Measurements from ENCODE around the gene FRMD3.
"Not testable (repeated sequence)": the region's sequence is repeated elsewhere in the genome, so short reads cannot be mapped to it uniquely, and the experiment has no call there.

The FRMD3 gene

GRCh38 chr9:83384214-83384613 is 154.0 kb downstream of the FRMD3 start:
- no peak for FAIRE-seq

- no peak for FAIRE-seq
Observed at GRCh38 chr9:83383034-83383433, 155.2 kb downstream of the FRMD3 start.

- FAIRE-seq = no peak
Observed at GRCh38 chr9:83382421-83382820, 155.8 kb downstream of the FRMD3 start.

- FAIRE-seq = no peak
Observed at GRCh38 chr9:83379045-83379444, 159.2 kb downstream of the FRMD3 start.

DNA sequence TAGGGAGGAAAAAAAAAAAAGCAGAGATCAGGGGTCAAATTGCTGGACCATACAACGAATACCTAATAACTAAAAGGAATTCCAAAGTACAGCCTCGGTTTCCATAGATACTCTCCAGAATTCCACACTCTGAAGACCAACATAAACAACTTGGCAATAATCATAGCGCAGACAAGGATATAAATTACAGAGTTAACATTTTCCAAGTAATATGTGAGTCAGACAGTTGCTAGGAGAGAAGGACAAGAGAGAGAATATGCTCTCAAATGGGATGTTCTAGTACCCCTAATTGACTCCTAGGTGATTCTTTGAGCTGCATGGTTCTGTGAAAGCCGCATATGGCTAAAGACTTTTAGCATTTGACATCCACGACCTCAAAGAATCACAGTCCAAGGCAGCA is 165.2 kb downstream of the FRMD3 start:
- no peak for FAIRE-seq

- no peak for FAIRE-seq
Observed at GRCh38 chr9:83367326-83367725, 170.9 kb downstream of the FRMD3 start.

DNA sequence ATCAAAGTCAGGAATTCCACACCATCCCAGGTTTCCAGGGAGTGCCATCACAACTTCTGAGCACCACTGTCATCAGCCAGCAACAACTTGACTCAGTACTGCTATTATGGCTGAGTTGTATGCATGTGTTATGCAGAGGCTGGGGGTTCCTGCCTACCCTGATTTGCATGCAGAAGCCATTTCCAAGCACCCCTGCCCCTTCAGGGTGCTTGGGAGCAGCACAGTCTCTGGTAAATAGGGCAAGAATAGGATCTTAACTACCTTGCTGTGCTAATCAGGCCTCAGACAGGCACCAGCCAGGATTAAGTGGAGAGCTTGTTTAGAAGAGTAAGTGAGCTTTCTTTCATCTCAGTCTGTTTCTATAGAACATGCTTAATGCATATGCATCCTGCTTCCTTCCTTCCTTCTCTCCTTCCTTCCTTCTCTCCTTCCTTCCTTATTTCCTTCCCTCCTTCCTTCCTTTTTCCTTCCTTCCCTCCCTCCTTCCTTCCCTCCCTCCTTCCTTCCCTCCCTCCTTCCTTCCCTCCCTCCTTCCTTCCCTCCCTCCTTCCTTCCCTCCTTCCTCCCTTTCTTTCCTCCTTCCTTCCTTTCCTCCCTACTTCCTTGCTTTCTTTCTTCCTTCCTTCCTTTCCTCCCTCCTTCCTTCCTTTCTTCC is 175.7 kb downstream of the FRMD3 start:
- no peak for FAIRE-seq

- FAIRE-seq = no peak
Observed at GRCh38 chr9:83359039-83359438, 179.2 kb downstream of the FRMD3 start.

DNA sequence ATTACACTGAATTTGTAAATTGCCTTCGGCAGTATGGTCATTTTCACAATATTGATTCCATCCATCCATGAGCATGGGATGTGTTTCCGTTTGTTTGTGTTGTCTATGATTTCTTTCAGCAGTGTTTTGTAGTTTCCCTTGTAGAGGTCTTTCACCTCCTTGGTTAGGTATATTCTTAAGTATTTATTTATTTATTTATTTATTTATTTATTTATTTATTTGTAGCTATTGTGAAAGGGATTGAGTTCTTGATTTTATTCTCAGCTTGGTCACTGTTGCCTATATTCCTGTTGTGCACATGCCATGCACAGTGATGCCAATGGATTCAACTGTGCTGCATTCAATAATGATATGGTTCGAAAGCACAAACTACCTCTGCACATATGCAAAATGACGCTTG is 179.7 kb downstream of the FRMD3 start:
- FAIRE-seq = not testable (repeated sequence)

GRCh38 chr9:83355729-83356151 is 182.5 kb downstream of the FRMD3 start:
- no peak for FAIRE-seq

DNA sequence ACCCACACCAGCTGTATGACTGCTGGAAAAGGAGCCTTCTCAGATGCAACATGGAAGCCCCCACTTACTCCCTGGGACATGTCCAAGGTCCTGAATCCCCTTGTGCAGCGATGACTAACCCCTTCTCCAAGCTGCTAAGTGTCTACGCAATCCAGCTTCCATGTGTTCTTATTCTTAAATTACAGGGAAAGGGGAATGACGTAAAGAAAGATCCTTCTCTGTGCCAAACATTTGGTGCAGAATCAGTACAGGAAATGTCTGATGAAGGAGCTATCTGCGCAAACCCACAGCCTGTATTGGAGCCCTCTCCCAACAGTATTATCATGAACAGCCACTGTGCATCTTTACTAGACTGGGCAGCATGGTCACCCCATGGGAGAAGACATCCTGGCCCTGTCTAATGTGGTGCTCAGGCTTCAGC is 183.2 kb downstream of the FRMD3 start:
- FAIRE-seq = no peak

DNA sequence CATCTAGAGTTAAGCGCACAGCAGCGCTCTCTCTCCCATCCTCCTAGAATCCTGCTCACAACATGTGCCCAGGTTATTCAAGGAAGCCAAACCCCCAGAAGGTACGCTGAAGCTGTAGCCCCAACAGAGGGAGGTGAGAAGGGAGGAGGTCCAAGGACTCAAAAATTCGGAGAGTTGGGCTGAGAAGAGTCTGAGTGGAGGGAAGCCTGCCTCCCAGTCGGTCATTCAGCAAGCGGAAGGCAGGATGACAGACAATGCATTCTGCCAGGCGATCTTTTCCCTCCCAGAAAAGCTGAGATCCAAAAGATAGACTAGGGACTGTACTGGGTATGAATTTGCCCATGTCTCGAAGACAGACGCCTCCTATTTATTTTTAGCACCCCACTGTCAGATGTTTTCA is 189.2 kb downstream of the FRMD3 start:
- no peak for FAIRE-seq

DNA sequence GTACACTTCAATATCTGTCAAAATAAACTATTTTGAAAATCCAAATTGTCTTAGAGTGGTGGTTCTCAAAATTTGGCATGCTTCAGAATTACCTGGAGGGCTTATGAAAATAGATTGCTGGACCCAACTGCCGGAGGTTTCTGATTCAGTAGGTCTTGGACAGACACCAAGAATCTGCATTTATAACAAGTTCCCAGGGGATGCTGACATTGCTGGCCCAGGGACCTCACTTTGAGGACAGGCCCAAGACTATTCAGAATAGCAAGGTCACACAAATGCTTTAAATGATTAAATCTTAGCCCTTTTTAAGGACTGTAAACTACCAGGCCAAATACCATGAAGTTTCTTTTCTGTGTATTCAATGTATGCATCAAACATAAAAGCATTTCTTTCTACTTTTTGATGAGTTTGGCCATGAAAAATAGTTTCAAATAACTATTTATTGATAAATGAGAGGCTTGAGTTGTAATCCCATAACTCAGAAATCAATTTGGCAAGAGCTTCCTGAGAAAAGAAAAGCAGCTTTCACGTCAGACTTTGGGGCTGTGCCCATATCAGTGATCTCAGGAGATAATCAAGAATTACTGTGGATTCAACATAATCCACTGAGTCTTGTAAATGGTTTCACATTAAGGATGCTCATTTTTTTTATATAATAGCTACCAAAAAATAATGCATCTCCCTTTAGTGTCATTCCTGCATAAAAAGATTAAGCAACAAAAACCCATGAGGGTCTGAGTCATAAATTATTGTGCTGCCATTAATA is 191.4 kb downstream of the FRMD3 start:
- no peak for FAIRE-seq

DNA sequence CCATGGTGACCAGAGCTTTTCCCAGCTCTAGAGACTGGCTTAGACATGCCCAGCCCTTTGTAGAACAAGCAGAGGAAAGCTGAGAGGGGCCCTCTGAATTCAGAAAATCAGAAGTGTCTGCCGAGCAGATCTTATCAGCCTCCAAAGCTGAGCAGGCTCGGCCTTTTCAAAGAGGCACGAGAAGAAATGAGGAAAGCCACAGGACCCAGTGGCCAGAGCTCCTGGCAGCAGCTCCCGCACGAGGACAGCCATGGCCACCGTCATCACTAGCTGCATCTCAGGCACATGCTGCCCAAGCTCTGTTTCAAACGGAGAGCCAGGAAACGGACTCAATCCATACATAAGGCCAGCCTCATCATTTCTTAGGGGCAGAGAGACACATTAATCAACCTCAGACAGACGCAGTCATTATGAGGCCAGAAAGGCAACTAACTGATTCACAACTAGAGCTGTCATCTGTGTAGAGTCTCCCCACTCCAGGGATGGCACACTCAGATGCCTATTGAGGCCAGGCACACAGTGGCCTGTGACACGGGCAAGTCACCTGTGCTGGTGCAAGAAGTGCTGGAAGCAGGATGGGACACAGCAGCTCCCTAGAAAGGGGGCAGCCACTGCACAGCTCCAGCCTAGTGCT is 194.7 kb downstream of the FRMD3 start:
- FAIRE-seq = no peak

- FAIRE-seq = no peak
Observed at GRCh38 chr9:83342731-83343130, 195.5 kb downstream of the FRMD3 start.

GRCh38 chr9:83342006-83342405 is 196.2 kb downstream of the FRMD3 start:
- FAIRE-seq = no peak

DNA sequence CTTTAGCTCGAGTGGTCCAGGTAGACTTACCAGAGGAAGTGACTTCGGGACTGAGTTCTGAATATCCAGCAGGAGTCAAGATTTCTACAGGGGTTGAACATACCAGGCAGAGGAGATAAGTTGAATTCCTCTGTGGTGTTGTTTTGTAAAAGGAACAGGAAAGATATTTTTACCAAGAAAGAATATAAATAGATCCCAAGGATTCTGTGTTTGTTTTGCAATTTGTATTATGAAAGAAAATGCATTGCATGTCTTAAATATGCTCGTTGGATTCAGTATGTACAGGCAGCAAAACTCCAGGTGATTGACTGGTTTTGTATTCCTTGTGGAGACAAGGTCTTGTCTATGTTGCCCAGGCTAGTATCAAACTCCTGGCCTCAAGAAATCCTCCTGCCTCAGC is 197.8 kb downstream of the FRMD3 start:
- no peak for FAIRE-seq

GRCh38 chr9:83339435-83339834 is 198.8 kb downstream of the FRMD3 start:
- no peak for FAIRE-seq

DNA sequence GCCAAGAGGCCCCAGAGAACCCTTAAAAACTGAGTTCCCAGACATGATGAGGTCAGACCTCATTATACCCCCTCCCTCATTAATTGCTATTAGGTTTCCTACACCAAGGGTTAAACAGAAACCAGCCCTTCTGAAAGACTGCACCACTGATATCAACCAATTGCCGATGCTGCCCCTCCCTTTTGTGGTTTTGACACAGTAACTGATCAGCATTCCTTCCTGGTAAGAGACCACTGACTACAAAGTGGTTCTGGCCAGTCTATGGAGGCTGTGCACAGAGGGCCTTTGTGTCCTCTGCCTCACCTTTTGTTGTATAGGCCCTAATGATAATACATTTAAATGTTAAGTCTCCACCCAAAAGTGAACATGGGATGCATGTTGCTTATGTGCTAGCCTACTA is 201.5 kb downstream of the FRMD3 start:
- FAIRE-seq = no peak

GRCh38 chr9:83334320-83334719 is 203.9 kb downstream of the FRMD3 start:
- peak; percentile 21 for FAIRE-seq

DNA sequence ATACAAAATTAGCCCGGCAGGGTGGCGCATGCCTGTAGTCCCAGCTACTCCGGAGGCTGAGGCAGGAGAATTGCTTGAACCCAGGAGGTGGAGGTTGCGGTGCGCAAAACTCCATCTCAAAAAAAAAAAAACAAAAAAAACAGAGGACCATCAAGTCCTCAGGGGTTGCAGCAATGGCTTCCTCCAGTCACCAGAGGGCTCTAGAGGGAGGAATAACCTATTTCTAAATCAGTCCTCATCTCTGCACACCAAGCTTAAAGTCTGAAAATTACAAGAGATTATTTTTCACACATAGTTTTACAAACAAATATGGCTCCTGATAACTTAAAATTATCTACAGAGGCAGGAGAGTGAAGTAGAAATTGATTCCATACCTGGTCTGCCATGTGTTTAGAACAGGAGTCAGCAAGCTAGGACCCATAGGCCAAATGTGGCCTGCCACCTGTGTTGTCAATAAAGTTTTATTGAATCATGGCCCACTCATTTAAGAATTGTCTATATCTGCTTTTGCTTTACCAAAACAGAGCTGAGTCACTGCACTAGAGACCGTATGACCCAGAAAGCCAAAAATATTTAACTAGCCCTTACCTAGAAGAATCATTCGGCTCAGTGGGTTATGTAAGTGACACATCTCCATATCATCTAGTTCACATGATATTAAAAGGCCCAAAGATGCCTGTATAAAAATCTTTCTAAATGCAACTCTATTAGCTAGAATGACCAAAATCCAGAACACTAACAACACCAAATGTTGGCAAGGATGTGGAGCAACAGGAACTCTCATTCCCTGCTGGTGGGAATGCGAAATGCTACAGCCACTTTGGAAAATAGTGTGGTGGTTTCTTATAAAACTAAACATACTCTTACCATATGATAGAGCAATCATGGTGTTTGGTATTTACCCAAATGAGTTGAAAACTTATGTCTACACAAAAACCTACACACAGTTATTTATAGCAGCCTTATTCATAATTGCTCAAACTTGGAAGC is 207.7 kb downstream of the FRMD3 start:
- no peak for FAIRE-seq

- FAIRE-seq = no peak
Observed at GRCh38 chr9:83327750-83328622, 210.2 kb downstream of the FRMD3 start.
